Gastroesophageal sphincter (tissue), 3 donors: ENCODE data around the gene TMEM26.
"Not testable (repeated sequence)": the region's sequence is repeated elsewhere in the genome, so short reads cannot be mapped to it uniquely, and the experiment has no call there.

Experiments used
- EP300 ChIP-seq: sonication (generic); formaldehyde crosslinking; IDR thresholded peaks from one replicate; pipeline ENCODE4 v1.6.1; 2017; ENCODE audit warnings: antibody characterized with exemption, mild to moderate bottlenecking
- POLR2A ChIP-seq, 2 donors: fragments of 450-650 bp; IDR thresholded peaks; one replicate each; pipeline ENCODE4 v1.6.1; 2017; ENCODE audit warnings: antibody characterized with exemption in 2 of 2, mild to moderate bottlenecking in 2 of 2, moderate library complexity in 1 of 2
- POLR2AphosphoS5 ChIP-seq: sonication (generic); formaldehyde crosslinking; IDR thresholded peaks from one replicate; pipeline ENCODE4 v1.6.1; 2017; ENCODE audit warnings: antibody characterized with exemption
- TF ChIP-seq, protein P1 (sequence below), 4 experiments: fragments of 200-600 bp in 2 of 4; fragments of 450-650 bp in 2 of 4; sonication (generic) in 1 of 4; IDR thresholded peaks; one replicate each; pipeline ENCODE4 v1.5.1; 2017 to 2019; ENCODE audit warnings: antibody characterized with exemption in 4 of 4, mild to moderate bottlenecking in 2 of 4, moderate library complexity in 2 of 4

DNA sequence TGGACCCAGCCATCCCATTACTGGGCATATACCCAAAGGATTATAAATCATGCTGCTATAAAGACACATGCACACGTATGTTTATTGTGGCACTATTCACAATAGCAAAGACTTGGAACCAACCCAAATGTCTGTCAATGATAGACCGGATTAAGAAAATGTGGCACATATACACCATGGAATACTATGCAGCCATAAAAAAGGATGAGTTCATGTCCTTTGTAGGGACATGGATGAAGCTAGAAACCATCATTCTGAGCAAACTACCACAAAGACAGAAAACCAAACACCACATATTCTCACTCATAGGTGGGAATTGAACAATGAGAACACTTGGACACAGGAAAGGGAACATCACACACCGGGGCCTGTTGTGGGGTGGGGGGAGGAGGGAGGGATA lies 72.0 kb downstream of the TMEM26 start:
- TF ChIP-seq, protein P1, sequence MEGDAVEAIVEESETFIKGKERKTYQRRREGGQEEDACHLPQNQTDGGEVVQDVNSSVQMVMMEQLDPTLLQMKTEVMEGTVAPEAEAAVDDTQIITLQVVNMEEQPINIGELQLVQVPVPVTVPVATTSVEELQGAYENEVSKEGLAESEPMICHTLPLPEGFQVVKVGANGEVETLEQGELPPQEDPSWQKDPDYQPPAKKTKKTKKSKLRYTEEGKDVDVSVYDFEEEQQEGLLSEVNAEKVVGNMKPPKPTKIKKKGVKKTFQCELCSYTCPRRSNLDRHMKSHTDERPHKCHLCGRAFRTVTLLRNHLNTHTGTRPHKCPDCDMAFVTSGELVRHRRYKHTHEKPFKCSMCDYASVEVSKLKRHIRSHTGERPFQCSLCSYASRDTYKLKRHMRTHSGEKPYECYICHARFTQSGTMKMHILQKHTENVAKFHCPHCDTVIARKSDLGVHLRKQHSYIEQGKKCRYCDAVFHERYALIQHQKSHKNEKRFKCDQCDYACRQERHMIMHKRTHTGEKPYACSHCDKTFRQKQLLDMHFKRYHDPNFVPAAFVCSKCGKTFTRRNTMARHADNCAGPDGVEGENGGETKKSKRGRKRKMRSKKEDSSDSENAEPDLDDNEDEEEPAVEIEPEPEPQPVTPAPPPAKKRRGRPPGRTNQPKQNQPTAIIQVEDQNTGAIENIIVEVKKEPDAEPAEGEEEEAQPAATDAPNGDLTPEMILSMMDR (IDR thresholded peaks at IDR 0.05): not testable (repeated sequence)
- TF ChIP-seq POLR2A (IDR thresholded peaks at IDR 0.05); POLR2AphosphoS5; EP300: not testable (repeated sequence)
